ENCODE data around the gene PPP1R2C.

DNA sequence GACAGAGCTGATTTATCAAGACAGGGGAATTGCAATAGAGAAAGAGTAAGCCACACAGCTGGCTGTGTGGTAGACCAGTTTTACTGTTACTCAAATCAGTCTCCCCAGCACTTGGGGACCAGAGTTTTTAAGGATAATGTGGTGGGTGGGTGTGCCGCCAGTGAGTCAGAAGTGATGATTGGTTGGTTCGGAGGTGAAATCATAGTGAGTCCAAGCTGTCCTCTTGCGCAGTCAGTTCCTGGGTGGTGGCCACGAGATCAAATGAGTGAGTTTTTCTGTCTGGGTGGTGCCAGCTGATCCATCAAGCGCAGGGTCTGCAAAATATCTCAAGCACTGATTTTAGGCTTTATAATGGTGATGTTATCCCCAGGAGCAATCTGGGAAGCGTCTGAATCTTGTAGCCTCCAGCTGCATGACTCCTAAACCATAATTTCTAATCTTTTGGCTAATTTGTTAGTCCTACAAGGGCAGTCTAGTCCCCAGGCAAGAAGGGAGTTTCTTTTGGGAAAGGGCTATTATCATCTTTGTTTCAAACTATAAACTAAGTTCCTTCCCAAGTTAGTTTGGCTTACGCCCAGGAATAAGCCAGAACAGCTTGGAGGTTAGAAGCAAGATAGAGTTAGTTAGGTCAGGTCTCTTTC lies 44.0 kb upstream of the PPP1R2C start:
- TF ChIP-seq, protein P1, sequence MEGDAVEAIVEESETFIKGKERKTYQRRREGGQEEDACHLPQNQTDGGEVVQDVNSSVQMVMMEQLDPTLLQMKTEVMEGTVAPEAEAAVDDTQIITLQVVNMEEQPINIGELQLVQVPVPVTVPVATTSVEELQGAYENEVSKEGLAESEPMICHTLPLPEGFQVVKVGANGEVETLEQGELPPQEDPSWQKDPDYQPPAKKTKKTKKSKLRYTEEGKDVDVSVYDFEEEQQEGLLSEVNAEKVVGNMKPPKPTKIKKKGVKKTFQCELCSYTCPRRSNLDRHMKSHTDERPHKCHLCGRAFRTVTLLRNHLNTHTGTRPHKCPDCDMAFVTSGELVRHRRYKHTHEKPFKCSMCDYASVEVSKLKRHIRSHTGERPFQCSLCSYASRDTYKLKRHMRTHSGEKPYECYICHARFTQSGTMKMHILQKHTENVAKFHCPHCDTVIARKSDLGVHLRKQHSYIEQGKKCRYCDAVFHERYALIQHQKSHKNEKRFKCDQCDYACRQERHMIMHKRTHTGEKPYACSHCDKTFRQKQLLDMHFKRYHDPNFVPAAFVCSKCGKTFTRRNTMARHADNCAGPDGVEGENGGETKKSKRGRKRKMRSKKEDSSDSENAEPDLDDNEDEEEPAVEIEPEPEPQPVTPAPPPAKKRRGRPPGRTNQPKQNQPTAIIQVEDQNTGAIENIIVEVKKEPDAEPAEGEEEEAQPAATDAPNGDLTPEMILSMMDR (conservative IDR thresholded peaks at IDR 0.05; ENCODE audit: low read length): no peak
- TF ChIP-seq EZH2phosphoT487 (IDR thresholded peaks at IDR 0.05; ENCODE audit: borderline replicate concordance, low read depth, low read length): no peak

Data from OCI-LY7 (cell line).